Globus pallidus (tissue), 1 donor: ENCODE measurements around the gene FOXL1.
A peak's percentile ranks its signal among the peaks of the same experiment; 100 is the strongest.

Experiments
- DNase-seq: peaks from one replicate; pipeline ENCODE4 v3.0.0-alpha.2; 2015; ENCODE audit warnings: low spot score

Gene FOXL1

DNA sequence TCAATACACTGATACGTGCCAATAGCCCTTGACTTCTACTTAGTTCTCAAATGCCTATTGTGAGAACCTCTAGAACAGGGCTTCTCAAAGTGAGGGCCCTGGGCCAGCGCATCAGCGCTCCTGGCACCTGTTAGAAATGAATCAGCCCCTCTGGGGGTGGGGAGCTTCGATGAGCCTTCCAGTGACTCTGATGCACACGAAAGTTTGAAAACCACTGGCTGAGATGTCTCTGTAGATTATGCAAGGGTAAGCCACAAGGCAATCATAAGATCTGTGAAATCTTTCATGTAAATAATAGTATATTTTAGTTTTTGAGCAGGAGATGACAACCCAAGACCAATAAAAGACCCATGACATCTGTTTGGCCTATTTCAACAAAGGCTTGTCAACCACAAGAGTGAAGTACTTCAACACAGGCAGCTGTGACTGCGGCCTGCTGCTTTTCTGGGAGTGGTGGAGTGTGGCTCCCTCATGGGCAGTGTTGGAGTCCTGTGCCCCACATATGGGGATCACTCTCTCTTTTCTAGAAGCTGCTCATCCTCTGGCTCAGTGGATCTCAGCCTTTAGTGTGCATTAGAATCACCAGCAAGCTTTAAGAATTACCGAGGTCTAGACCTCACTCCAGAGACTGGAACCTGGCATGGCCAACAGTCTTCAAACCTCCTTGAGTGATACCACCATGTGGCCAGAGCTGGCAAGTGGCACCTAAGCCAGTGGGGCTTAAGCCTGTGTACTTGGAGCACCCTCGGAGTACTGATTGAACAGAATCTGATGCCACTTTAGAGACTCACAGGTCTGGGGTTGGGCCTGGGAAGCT lies 29.1 kb upstream of the FOXL1 start:
- no peak for DNase-seq

DNA sequence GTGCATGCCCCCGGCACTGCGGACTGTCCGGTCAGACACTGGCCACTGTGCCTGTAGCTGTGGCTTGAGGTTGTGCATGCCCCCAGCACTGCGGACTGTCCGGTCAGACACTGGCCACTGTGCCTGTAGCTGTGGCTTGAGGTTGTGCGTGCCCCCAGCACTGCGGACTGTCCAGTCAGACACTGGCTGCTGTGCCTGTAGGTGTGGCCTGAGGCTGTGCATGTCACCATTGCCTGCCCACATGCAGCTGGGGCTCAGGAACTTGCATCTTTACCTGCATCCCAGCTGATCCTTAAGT lies 28.5 kb upstream of the FOXL1 start:
- DNase-seq, result no peak

GRCh38 chr16:86550281-86550680 lies 28.1 kb upstream of the FOXL1 start:
- no peak for DNase-seq

DNA sequence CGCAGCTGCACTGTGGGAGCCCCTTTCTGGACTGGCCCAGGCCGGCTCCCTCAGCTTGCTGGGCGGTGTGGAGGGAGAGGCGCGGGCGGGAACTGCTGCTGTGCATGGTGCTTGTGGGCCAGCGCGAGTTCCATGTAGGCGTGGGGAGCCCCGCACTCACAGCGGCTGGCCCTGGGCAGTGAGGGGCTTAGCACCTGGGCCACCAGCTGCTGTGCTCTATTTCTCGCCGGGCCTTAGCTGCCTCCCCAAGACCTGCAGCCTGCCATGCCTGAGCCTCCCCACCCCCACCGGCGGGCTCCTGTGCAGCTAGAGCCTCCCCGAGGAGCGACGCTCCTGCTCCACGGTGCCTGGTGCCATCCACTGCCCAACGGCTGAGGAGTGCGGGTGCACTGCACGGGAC lies 25.0 kb upstream of the FOXL1 start:
- DNase-seq, result no peak

GRCh38 chr16:86554599-86554916 lies 23.8 kb upstream of the FOXL1 start:
- no peak for DNase-seq

DNA sequence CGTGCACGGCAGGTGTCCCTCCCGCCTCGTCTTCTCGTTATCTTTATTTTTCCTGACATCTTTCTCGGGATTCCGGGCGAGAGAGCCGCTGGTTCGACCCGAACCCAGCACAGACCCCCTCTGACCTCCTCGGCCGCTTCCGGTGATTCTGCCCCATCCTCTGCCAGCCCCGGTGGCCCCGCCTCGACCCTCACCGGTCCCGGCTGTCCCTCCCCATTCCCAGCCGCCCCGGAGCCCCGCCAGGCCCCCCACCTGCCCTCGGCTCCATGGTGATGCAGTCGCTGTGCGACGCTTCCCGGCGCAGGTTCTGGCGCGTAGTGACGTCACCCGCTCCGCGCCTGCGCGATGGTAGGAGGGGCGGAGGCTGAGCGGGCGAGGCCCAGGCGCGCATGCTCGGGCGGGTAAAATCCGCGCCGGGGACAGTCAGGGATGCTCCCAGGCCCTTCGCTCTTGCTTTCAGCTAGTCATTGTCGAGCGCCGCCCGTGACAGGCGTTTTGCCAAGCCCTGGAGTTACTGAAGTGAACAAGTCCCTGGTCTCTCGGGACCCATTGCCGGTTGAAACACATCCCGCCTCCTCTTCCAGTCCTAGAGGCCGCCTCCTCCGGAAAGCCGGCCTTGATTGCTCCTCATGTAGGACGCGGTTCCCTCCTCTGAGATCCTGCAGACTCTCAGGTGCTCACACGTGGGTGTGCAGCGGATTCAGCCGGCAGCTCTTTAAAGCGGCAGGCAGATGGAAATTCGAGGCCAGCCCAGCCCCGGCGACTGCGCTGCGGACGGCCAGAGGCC lies 23.2 kb upstream of the FOXL1 start, which contains the start of gene MTHFSD:
TSS of gene MTHFSD (minus strand) at position 319 of the 787 bp plus-strand sequence. CDS start at position 268, 51 bp downstream.
- peak; percentile 84 for DNase-seq

GRCh38 chr16:86555704-86556075 lies 22.7 kb upstream of the FOXL1 start:
- no peak for DNase-seq

DNA sequence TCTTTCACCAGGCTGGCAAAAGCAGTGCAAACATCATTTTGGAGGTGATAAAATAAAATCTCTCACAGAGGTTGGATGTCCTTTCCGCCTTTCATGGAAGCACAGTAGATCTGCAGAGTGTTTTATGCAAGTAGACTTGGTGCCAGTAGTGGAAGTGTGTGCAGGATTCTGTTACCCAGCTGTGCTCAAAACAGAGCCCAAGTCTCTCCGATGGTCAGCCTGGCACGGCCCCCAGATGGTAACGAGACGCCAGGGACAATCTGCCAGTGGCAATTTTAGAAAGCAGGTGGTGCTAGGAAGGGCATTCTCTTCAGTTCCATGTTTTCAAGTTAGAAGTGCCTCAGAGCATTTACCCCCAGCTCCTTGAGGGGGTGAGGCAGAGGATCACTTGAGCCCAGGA lies 21.8 kb upstream of the FOXL1 start:
- no peak for DNase-seq

DNA sequence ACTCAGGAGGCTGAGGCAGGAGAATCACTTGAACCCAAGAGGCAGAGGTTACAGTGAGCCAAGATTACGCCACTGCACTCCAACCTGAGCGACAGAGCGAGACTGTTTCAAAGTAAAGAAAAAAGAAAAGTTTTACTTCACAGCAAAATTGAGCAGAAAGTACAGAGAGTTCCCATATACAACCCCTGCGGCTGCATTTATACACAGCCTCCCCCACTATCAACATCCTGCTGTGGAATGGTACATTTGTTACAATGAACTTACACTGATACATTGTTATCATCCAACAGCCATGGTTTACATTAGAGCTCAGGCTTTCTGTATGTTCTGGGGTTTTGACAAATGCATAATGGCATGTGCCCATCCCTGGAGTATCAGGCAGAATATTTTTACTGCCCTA lies 20.8 kb upstream of the FOXL1 start:
- DNase-seq, result no peak

DNA sequence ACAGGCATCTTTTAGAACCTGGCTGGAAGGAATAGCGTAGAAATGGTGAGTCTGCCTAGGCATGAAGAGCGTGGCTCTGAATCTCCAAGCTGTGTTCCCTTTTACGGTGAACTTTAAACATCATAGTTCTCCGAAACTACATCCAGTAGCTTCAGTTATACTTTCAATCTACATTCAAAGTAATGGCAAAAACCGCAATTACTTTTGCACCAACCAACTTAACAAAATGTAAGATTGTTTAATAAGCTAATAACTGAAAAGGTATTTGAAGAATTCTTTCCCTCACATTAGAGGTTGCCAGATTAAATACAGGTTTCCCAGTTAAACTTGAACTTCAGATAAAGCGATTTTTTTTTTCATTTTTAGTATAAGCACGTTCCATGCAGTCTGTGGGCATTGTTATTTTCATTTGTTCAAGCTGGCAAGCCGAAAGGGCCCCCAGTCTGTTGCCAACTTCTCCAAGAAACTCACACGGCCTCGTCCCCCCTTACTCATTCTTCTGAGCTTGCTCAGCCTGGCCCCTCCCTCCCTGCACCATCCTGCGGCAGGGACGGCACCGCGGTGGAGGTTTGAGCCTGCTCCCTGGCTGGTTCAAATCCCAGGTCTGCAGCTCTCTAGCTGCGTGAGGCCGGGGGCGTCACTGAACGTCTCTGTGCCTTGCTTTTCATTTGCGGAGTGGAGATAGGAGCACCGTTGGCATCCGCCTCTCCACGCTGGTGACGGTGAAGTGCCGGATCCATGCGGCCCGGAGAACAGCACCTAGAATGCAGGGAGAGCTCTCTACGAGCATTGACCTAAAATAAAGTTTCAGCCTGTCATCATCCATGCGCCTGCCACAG lies 19.8 kb upstream of the FOXL1 start:
- DNase-seq, result no peak

- no peak for DNase-seq
Measured at GRCh38 chr16:86559802-86560305, 18.5 kb upstream of the FOXL1 start.

DNA sequence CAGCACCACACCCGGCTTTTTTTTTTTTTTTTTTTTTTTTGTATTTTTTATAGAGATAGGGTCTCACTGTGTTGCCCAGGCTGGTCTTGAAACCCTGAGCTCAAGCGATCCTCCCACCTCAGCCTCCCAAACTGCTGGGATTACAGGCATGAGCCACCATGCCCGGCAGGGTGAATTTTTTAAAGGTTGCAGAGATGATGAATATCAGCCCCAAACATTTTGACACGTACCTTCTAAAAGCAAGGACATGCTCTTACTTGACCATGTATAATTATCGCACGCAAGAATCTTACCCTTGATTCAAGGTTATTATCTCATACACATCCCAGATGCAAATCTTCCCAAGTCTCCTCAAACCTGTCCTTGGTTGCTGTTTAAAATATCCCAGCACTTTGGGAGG lies 16.0 kb upstream of the FOXL1 start:
- no peak for DNase-seq

GRCh38 chr16:86563469-86564345 lies 14.6 kb upstream of the FOXL1 start:
- DNase-seq, result peak; percentile 80

GRCh38 chr16:86565181-86565631 lies 13.1 kb upstream of the FOXL1 start:
- no peak for DNase-seq

GRCh38 chr16:86565644-86566511 lies 12.5 kb upstream of the FOXL1 start:
- no peak for DNase-seq

- DNase-seq, result no peak
Measured at GRCh38 chr16:86566601-86566965, 11.8 kb upstream of the FOXL1 start, which contains the start of gene FOXC2. FOXC2 (plus strand) TSS chr16:86566829; CDS start chr16:86567336, 507 bp downstream.

GRCh38 chr16:86566966-86567700 lies 11.2 kb upstream of the FOXL1 start:
- no peak for DNase-seq

- DNase-seq, result no peak
Measured at GRCh38 chr16:86567701-86568581, 10.4 kb upstream of the FOXL1 start.
